ENCODE data around the gene SF3B3.

DNA sequence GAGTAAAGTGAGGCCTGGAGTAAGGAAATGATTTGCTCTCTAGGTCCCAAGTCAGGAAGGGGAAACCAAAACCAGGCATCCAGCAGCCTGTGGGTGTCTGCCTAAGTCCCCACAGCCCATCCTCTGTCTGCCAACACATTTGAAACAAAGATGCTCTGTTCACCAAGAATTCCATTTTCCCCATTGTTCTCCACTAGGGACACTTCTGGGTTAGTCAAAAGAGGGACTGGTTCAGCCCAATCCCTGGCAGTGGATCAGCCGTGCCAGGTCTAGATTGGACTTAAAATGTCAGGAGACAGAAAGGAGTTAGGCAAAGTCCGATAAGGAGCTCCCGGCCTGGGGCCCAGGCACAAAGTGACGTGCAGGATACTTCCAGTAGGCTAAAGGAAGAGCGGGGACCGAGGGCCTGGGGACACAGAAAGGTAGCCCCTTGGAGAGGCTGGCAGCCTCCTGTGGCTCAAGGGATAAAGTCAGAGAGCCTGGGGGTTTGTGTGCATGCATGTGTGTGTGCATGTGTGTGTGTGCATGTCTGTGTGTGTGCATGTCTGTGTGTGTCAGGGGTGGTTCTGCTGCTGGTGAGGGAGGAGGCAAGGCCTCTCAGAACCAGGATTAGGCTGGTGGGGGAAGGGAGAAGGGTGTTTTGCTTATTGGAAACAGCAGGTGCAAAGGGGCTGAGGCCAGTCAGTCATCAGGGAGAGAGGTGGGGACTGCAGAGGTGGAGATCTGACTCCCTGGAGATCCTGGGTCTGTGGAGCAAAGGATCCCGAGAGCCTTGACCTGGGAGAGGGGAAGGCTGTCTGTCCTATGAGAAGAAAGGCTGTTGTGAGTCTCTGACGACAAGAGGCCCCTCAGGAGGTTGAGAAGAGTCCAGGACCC lies 81.0 kb downstream of the SF3B3 start:
- TF ChIP-seq, protein P1, sequence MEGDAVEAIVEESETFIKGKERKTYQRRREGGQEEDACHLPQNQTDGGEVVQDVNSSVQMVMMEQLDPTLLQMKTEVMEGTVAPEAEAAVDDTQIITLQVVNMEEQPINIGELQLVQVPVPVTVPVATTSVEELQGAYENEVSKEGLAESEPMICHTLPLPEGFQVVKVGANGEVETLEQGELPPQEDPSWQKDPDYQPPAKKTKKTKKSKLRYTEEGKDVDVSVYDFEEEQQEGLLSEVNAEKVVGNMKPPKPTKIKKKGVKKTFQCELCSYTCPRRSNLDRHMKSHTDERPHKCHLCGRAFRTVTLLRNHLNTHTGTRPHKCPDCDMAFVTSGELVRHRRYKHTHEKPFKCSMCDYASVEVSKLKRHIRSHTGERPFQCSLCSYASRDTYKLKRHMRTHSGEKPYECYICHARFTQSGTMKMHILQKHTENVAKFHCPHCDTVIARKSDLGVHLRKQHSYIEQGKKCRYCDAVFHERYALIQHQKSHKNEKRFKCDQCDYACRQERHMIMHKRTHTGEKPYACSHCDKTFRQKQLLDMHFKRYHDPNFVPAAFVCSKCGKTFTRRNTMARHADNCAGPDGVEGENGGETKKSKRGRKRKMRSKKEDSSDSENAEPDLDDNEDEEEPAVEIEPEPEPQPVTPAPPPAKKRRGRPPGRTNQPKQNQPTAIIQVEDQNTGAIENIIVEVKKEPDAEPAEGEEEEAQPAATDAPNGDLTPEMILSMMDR (IDR thresholded peaks at IDR 0.05) = no peak
- TF ChIP-seq POLR2A (IDR thresholded peaks at IDR 0.05) = no peak
